CD4-positive, alpha-beta T cell treated with Interleukin-15 for 4 hours (primary cell): Measurements from ENCODE around the gene IFI27.
"Not testable (repeated sequence)": the region's sequence is repeated elsewhere in the genome, so short reads cannot be mapped to it uniquely, and the experiment has no call there.

Experiments used
- DNase-seq: peaks from one replicate; pipeline ENCODE4 v3.0.0-alpha.2; 2020; ENCODE audit warnings: low spot score

IFI27 gene

GRCh38 chr14:94156143-94156542, 45.6 kb downstream of the IFI27 start:
- not testable (repeated sequence) for DNase-seq

DNA sequence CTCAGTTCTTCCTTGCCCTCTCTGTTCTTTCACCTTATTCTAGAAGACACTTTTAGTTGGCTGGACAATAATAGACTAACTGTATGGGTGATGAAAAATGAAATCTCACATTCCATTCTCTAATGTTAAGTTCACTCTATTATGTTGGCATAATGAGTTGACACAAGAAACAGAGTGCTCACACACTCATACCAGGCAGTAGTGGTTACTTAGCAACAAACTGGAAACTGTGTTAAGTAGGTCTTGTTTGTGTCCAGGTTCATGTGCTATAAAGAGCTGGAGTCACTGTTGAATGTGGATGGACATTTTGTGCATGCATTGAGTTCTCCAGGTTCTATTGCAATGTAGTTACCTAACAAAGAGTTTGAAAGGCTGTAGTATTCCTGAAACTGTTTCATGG, 46.7 kb downstream of the IFI27 start:
- DNase-seq, result no peak

GRCh38 chr14:94158239-94158883, 47.8 kb downstream of the IFI27 start:
- DNase-seq, result peak; percentile 17

DNA sequence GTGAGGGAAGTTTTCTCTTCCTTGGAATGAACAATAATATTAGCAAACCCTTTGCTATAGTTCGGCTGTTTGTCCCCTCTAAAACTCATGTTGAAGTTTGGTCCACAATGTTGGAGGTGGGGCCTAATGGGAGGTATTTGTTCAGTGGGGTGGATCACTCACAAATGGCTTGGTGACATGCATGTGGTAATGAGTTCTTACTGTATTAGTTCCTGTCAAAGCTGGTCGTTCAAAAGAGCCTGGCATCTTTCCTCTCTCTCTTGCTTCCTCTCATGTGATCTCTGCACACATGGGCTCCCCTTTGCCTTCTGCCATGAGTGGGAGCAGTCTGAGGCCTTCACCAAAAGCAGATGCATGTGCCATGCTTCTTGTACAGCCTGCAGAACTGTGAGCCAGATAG, 50.5 kb downstream of the IFI27 start:
- no peak for DNase-seq

- DNase-seq, result no peak
These were observed 51.4 kb downstream of the IFI27 start for GRCh38 chr14:94161981-94162380.

- DNase-seq, result no peak
These were observed 51.9 kb downstream of the IFI27 start for GRCh38 chr14:94162466-94162865.

GRCh38 chr14:94163796-94164195, 53.3 kb downstream of the IFI27 start:
- DNase-seq, result no peak

DNA sequence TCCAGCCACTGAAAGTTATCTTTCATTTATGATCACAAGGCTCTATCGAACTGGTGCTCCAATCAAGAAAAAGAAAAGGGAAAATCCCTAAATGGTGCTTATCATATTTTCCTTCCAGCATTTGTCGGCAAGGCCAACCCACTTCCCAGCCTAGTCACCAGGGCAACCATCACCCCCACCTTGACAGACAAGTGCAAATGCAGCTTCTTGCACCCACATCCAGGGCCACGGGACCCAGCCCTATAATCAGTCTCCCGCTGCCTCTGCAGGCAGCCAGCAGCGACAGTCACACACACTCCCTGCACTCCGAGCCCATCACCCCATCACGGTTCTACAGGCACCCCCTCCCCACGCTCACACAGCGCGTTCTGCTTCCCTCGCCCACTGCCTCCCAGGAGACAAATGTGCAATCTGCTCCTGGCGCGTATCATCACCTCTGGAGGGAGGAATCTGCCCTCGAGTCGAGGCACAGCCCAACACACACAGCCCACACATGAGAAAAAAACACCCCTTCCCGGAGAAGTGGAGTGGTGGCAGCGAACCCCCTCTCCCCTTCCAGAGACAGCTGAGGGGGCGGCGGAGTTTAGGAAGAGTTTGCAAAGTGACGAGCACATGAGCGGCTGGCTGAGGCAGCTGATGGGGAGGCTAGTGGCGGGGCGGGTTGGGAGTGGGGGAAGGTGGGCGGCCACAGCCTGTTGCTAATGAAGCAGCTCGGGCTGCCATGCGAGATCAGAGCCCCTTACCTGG, 54.3 kb downstream of the IFI27 start:
- no peak for DNase-seq

DNA sequence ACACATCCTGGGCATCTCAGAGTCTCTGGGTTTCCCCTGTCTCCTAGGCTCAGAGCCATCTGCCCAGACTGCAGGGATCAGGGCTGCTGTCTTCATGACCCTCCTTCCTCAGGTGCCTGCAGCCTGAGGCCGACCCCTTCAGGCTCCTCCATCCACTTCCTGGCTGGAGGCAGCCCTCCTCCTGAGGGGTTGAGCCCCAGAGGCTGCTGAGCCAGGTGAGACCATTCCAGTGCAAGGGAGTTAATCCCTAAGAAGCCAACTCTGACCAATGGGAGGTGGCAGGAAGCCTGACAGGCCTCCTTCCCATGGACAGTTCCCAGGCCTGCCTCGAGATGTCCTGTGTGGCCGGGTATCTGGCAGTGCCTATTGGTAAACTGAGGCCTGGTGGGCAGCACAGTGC, 55.2 kb downstream of the IFI27 start:
- no peak for DNase-seq
